ENCODE data around the gene SFSWAP.
A peak's percentile ranks its signal among the peaks of the same experiment; 100 is the strongest.
"Not testable (repeated sequence)": the region's sequence is repeated elsewhere in the genome, so short reads cannot be mapped to it uniquely, and the experiment has no call there.

SFSWAP gene

DNA sequence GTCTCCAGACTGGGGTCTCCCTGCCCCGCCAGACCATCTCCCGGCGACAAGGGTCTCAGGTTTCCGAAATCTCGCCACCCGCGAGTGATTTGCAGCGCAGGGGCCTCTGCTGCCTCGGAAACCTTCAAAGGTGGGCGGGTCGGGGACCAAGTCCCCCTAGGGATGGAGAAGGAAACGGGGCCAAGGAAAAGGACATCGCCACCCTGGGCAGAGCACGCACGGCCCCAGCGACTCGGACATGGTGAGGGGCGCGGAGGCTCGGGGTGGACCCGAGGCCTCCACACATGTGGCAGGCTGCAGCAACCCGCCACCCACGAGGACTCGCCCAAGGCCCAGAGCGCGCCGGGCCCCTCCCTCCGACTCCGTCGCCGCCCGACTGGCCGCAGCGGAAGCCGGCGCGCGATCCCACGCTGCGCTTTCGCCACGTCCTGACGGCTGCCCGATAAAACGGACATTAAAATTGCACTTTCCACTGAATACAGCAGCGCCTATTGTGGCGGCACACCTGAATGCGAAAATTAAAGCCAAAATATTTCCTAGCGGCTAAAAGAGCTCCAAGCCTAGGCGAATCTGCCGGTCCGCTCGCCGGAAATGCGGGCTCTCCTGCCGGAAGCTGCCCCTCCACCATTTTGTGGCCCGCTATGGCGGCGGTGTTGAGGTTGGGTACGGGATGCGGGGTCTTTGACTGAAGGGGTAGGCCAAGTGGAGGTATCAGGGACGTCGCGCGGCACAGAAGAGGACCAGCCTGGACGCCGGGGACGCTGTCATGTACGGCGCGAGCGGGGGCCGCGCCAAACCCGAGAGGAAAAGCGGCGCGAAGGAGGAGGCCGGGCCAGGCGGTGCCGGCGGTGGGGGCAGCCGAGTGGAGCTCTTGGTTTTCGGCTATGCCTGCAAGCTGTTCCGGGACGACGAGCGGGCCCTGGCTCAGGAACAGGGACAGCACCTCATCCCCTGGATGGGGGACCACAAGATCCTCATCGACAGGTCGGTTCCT lies at the start of gene SFSWAP:
Gene SFSWAP, plus strand, starts transcription at position 627 of the 994 bp plus-strand sequence. Its CDS starts 140 bp downstream, at position 767.
- TF ChIP-seq Cebpa-rat (IDR thresholded peaks at IDR 0.05): no peak
- H3K9ac ChIP-seq: peak within 1 kb of the TSS; percentile 95 to 99 (median 98)
- peaks cover 0 to 13% (median 7%) of the 10 kb centered on the region in 11 experiments; a peak in 11 of 22 replicates for H3K9me3 ChIP-seq (replicated peaks in 1 of 11)
- H3K4me3 ChIP-seq: peak within 1 kb of the TSS; percentile 77 to 100 (median 94)
- H3K27me3 ChIP-seq: no peaks in the 10 kb centered on the region
- H3K36me3 ChIP-seq: peaks cover 21 to 37% (median 27%) of the 10 kb centered on the region in 11 experiments
- H3K4me1 ChIP-seq: peaks cover 23 to 27% (median 24%) of the 10 kb centered on the region in 10 experiments
- peaks cover 0 to 34% (median 26%) of the 10 kb centered on the region in 11 experiments; a peak in 17 of 22 replicates for H4K20me1 ChIP-seq
- peak within 1 kb of the TSS; percentile 87 to 99 (median 95) for H3K4me2 ChIP-seq
- H3K27ac ChIP-seq: peak within 1 kb of the TSS; percentile 96 to 100 (median 99)

GRCh38 chr12:131661170-131661985 lies 49.5 kb upstream of the SFSWAP start:
- not testable (repeated sequence) for H3K4me3 ChIP-seq, H3K27ac ChIP-seq

GRCh38 chr12:131661986-131662288 lies 49.0 kb upstream of the SFSWAP start:
- not testable (repeated sequence) for H3K27ac ChIP-seq; H3K9ac ChIP-seq; H4K20me1 ChIP-seq; H3K4me1 ChIP-seq; H3K36me3 ChIP-seq; H3K4me3 ChIP-seq; H3K9me3 ChIP-seq (replicated peaks in 1 of 11); H3K4me2 ChIP-seq
- peaks cover 23 to 37% (median 29%) of the 10 kb centered on the region in 11 experiments for H3K27me3 ChIP-seq

More at GRCh38 chr12:131661170-131661985, 49.5 kb upstream of the SFSWAP start:
- H3K27me3 ChIP-seq: peaks cover 23 to 37% (median 29%) of the 10 kb centered on the region in 11 experiments
- not testable (repeated sequence) for H3K9ac ChIP-seq; H3K36me3 ChIP-seq; H3K9me3 ChIP-seq (replicated peaks in 1 of 11); H3K4me1 ChIP-seq; H4K20me1 ChIP-seq; H3K4me2 ChIP-seq

GRCh38 chr12:131662346-131662745 lies 48.5 kb upstream of the SFSWAP start:
- not testable (repeated sequence) for H3K4me1 ChIP-seq; H3K9me3 ChIP-seq (replicated peaks in 1 of 11); H4K20me1 ChIP-seq; H3K36me3 ChIP-seq; H3K9ac ChIP-seq; H3K27ac ChIP-seq; H3K4me2 ChIP-seq; H3K4me3 ChIP-seq
- H3K27me3 ChIP-seq: peaks cover 23 to 37% (median 29%) of the 10 kb centered on the region in 11 experiments

DNA sequence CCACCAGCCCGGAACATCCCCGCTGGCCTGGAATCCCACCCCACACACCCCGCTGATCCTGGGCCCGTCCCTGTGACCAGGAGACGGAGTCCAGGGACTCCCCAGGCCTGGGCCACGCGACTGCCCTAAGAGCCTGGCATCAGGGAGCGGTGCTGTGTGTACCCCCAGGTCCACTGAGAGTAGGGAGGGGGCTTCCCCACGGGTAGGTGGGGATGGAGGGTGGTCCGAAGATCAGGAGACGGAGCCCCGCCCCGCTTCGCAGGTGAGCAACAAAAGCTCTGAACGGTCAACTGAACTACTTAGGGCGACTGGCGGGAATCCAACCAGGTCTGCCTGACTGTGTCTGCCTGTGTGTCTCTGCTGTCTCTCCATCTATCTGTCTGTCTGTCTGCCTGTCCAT lies 45.2 kb upstream of the SFSWAP start:
- not testable (repeated sequence) for H3K36me3 ChIP-seq; H3K4me2 ChIP-seq; H3K9ac ChIP-seq; H3K27ac ChIP-seq; H3K4me3 ChIP-seq; H4K20me1 ChIP-seq; H3K4me1 ChIP-seq; H3K9me3 ChIP-seq (replicated peaks in 1 of 11)
- peaks cover 11 to 20% (median 14%) of the 10 kb centered on the region in 11 experiments for H3K27me3 ChIP-seq

DNA sequence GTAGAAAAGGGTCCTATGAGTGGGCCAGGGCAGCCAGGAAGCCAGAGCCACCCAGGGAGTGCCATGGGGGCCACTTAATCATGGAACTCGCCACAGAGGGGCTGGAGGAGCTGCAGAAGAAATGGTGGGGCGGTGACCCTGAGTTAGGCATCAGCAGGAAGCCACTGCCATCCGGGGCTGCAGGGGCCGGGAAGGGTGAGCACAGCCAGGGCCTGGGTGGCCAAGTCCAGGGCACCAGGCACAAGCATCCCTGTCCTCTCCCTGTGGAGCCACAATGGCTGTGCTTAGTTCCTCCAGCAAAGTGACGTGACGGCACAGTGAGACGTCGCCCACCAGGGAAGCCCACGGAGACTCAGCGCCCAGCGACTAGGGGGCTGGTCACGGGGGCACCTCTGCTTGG lies 44.4 kb upstream of the SFSWAP start:
- H3K27me3 ChIP-seq: peaks cover 7 to 15% (median 10%) of the 10 kb centered on the region in 11 experiments
- not testable (repeated sequence) for H4K20me1 ChIP-seq

GRCh38 chr12:131666978-131667601 lies 43.8 kb upstream of the SFSWAP start:
- H3K9ac ChIP-seq; H3K36me3 ChIP-seq; H3K27ac ChIP-seq; H3K9me3 ChIP-seq (replicated peaks in 1 of 11); H3K4me2 ChIP-seq; H3K4me3 ChIP-seq; H3K4me1 ChIP-seq; H4K20me1 ChIP-seq: not testable (repeated sequence)
- H3K27me3 ChIP-seq: peaks cover 6 to 15% (median 8%) of the 10 kb centered on the region in 11 experiments

More for the DNA sequence above, 44.4 kb upstream of the SFSWAP start:
- not testable (repeated sequence) for H3K4me1 ChIP-seq; H3K27ac ChIP-seq; H3K4me3 ChIP-seq; H3K4me2 ChIP-seq; H3K9ac ChIP-seq; H3K36me3 ChIP-seq; H3K9me3 ChIP-seq (replicated peaks in 1 of 11)

DNA sequence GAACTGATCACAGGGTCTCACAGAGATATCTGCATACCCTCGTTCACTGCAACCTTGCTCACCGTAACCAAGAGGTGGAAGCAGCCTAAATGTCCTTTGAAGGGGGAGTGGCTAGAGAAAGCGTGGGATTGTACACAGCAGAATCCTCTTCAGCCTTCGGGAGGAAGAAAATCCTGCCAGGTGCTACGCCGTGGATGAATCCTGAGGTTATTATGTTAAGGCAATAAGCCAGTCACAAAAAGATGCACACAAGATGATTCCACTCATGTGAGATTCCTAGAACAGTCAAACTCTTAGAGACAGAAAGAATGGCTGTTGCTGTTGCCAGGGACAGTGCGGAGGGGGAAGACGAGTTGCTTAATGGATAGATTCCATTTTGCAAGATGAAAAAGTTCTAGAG lies 39.6 kb upstream of the SFSWAP start:
- peaks cover 0 to 11% (median 7%) of the 10 kb centered on the region in 11 experiments; a peak in 11 of 22 replicates for H3K9me3 ChIP-seq (replicated peaks in 1 of 11)
- peaks cover 0 to 20% (median 0%) of the 10 kb centered on the region in 11 experiments; a peak in 1 of 22 replicates for H3K27me3 ChIP-seq
- no peak for TF ChIP-seq Cebpa-rat (IDR thresholded peaks at IDR 0.05)
- H3K9ac ChIP-seq: no peak overlapping the region
- no peaks in the 10 kb centered on the region for H3K36me3 ChIP-seq
- no peak overlapping the region for H3K27ac ChIP-seq
- peaks cover 0 to 21% (median 14%) of the 10 kb centered on the region in 10 experiments; a peak in 15 of 20 replicates for H3K4me1 ChIP-seq
- no peak overlapping the region for H3K4me2 ChIP-seq
- no peaks in the 10 kb centered on the region for H4K20me1 ChIP-seq
- no peak overlapping the region for H3K4me3 ChIP-seq

GRCh38 chr12:131671871-131672270 lies 39.0 kb upstream of the SFSWAP start:
- no peak for TF ChIP-seq Cebpa-rat (IDR thresholded peaks at IDR 0.05)
- Histone ChIP-seq H3K9ac (no peak overlapping the region), H4K20me1 (no peaks in the 10 kb centered on the region), H3K4me1 (peaks cover 0 to 21% (median 14%) of the 10 kb centered on the region in 10 experiments; a peak in 15 of 20 replicates), H3K27me3 (peaks cover 0 to 20% (median 0%) of the 10 kb centered on the region in 11 experiments; a peak in 1 of 22 replicates), H3K9me3 (replicated peaks in 1 of 11) (peaks cover 0 to 11% (median 7%) of the 10 kb centered on the region in 11 experiments; a peak in 11 of 22 replicates), H3K36me3 (no peaks in the 10 kb centered on the region), H3K4me3 (no peak overlapping the region), H3K27ac (no peak overlapping the region), H3K4me2 (no peak overlapping the region)
